Brain pericyte (primary cell): Measurements from ENCODE around the gene RNF212B.

Experiments
- DNase-seq: peaks from one replicate; pipeline ENCODE4 v3.0.0-alpha.2; 2012; ENCODE audit warnings: low read depth, low spot score

Gene RNF212B

GRCh38 chr14:23320584-23321571 is 83.1 kb downstream of the RNF212B start, which contains the start of gene PABPN1:
Gene PABPN1, plus strand, starts transcription at chr14:23321457. Its CDS starts 13 bp downstream, at chr14:23321470.
- DNase-seq, result peak; percentile 99

GRCh38 chr14:23321572-23322547 is 84.1 kb downstream of the RNF212B start:
- DNase-seq, result no peak
